PFSK-1 (cell line): ENCODE results near the gene EPO.

Experiments used
- FOXP2 ChIP-seq: optimal IDR thresholded peaks from 2 replicates; pipeline ENCODE3; 2011; ENCODE audit warnings: borderline replicate concordance, control low read depth, inconsistent platforms; ENCODE audit not compliant: insufficient read depth; ENCODE audit errors: extremely low read length, extremely low read depth
- POLR2AphosphoS5 ChIP-seq: IDR thresholded peaks from 2 replicates; pipeline ENCODE4 v1.6.1; 2012; ENCODE audit warnings: low read depth, mild to moderate bottlenecking, control low read depth, low read length, moderate library complexity
- REST ChIP-seq, 2 experiments: IDR thresholded peaks; 2 replicates each; pipeline versions ENCODE4 v1.6.1 to v1.8.0; 2011 to 2012; ENCODE audit warnings: low read depth in 2 of 2, low read length in 2 of 2, control low read depth in 1 of 2, inconsistent platforms in 1 of 2, mild to moderate bottlenecking in 1 of 2, moderate library complexity in 1 of 2; ENCODE audit not compliant: insufficient read depth in 1 of 2
- SIN3A ChIP-seq: IDR thresholded peaks from 2 replicates; pipeline ENCODE4 v1.6.1; 2012; ENCODE audit warnings: mild to moderate bottlenecking, low read length, moderate library complexity, borderline replicate concordance; ENCODE audit not compliant: insufficient read depth
- TAF1 ChIP-seq: IDR thresholded peaks from 2 replicates; pipeline ENCODE4 v1.6.1; 2012; ENCODE audit warnings: low read length, control low read depth, borderline replicate concordance; ENCODE audit not compliant: insufficient read depth

EPO gene

GRCh38 chr7:100689230-100690135 is 30.8 kb upstream of the EPO start:
- no peak for TF ChIP-seq TAF1
- no peak for TF ChIP-seq POLR2AphosphoS5
- TF ChIP-seq REST (IDR thresholded peaks at IDR 0.05; ENCODE audit: insufficient read depth in 1 of 2, low read depth in 2 of 2, low read length in 2 of 2) = no peak
- TF ChIP-seq SIN3A = no peak
- no peak for TF ChIP-seq FOXP2

GRCh38 chr7:100691676-100692577 is 28.3 kb upstream of the EPO start:
- TF ChIP-seq REST (IDR thresholded peaks at IDR 0.05; ENCODE audit: insufficient read depth in 1 of 2, low read depth in 2 of 2, low read length in 2 of 2) (no peak), POLR2AphosphoS5 (no peak), SIN3A (no peak), TAF1 (no peak), FOXP2 (no peak)

GRCh38 chr7:100692578-100692961 is 27.7 kb upstream of the EPO start:
- no peak for TF ChIP-seq POLR2AphosphoS5
- no peak for TF ChIP-seq FOXP2
- no peak for TF ChIP-seq TAF1
- no peak for TF ChIP-seq REST (IDR thresholded peaks at IDR 0.05; ENCODE audit: insufficient read depth in 1 of 2, low read depth in 2 of 2, low read length in 2 of 2)
- TF ChIP-seq SIN3A = no peak

- no peak for TF ChIP-seq TAF1
- no peak for TF ChIP-seq SIN3A
- TF ChIP-seq FOXP2 = no peak
- TF ChIP-seq POLR2AphosphoS5 = no peak
- TF ChIP-seq REST (IDR thresholded peaks at IDR 0.05; ENCODE audit: insufficient read depth in 1 of 2, low read depth in 2 of 2, low read length in 2 of 2) = no peak
Observed at GRCh38 chr7:100693312-100694097, 26.8 kb upstream of the EPO start.
